ENCODE measurements around the gene FAM107B.

The FAM107B gene

GRCh38 chr10:14776546-14776945 lies 1.8 kb upstream of the FAM107B start:
- DNase-seq (ENCODE audit: low spot score): no peak

GRCh38 chr10:14775656-14776055 lies 959 bp upstream of the FAM107B start:
- no peak for DNase-seq (ENCODE audit: low spot score)

- DNase-seq (ENCODE audit: low spot score): no peak
Measured at GRCh38 chr10:14774214-14774580, 500 bp downstream of the FAM107B start.

- DNase-seq (ENCODE audit: low spot score): no peak
Measured at GRCh38 chr10:14773551-14774213, 1.0 kb downstream of the FAM107B start.

GRCh38 chr10:14772399-14772798 lies 2.3 kb downstream of the FAM107B start:
- DNase-seq (ENCODE audit: low spot score): no peak

- no peak for DNase-seq (ENCODE audit: low spot score)
Measured at GRCh38 chr10:14770927-14771326, 3.8 kb downstream of the FAM107B start.

- no peak for DNase-seq (ENCODE audit: low spot score)
Measured at GRCh38 chr10:14761372-14761771, 13.3 kb downstream of the FAM107B start.

- DNase-seq (ENCODE audit: low spot score): no peak
Measured at GRCh38 chr10:14758994-14759664, 15.6 kb downstream of the FAM107B start.

- no peak for DNase-seq (ENCODE audit: low spot score)
Measured at GRCh38 chr10:14758451-14758850, 16.2 kb downstream of the FAM107B start.

- no peak for DNase-seq (ENCODE audit: low spot score)
Measured at GRCh38 chr10:14757986-14758385, 16.7 kb downstream of the FAM107B start.

GRCh38 chr10:14757394-14757793 lies 17.3 kb downstream of the FAM107B start:
- DNase-seq (ENCODE audit: low spot score): no peak

GRCh38 chr10:14753441-14753840 lies 21.3 kb downstream of the FAM107B start:
- no peak for DNase-seq (ENCODE audit: low spot score)

- no peak for DNase-seq (ENCODE audit: low spot score)
Measured at GRCh38 chr10:14751921-14752320, 22.8 kb downstream of the FAM107B start.

GRCh38 chr10:14751014-14751896 lies 23.4 kb downstream of the FAM107B start:
- DNase-seq (ENCODE audit: low spot score): no peak

- DNase-seq (ENCODE audit: low spot score): no peak
Measured at GRCh38 chr10:14749070-14749809, 25.5 kb downstream of the FAM107B start.

GRCh38 chr10:14748441-14748840 lies 26.3 kb downstream of the FAM107B start:
- DNase-seq (ENCODE audit: low spot score): no peak

- no peak for DNase-seq (ENCODE audit: low spot score)
Measured at GRCh38 chr10:14742815-14743214, 31.9 kb downstream of the FAM107B start.

GRCh38 chr10:14742382-14742781 lies 32.3 kb downstream of the FAM107B start:
- no peak for DNase-seq (ENCODE audit: low spot score)

GRCh38 chr10:14740684-14741247 lies 33.9 kb downstream of the FAM107B start:
- no peak for DNase-seq (ENCODE audit: low spot score)

- no peak for DNase-seq (ENCODE audit: low spot score)
Measured at GRCh38 chr10:14737808-14738545, 36.7 kb downstream of the FAM107B start.

GRCh38 chr10:14736600-14737081 lies 38.1 kb downstream of the FAM107B start:
- no peak for DNase-seq (ENCODE audit: low spot score)
